ENCODE measurements around the gene MMP14.
"Not testable (repeated sequence)": the region's sequence is repeated elsewhere in the genome, so short reads cannot be mapped to it uniquely, and the experiment has no call there.

Gene MMP14

DNA sequence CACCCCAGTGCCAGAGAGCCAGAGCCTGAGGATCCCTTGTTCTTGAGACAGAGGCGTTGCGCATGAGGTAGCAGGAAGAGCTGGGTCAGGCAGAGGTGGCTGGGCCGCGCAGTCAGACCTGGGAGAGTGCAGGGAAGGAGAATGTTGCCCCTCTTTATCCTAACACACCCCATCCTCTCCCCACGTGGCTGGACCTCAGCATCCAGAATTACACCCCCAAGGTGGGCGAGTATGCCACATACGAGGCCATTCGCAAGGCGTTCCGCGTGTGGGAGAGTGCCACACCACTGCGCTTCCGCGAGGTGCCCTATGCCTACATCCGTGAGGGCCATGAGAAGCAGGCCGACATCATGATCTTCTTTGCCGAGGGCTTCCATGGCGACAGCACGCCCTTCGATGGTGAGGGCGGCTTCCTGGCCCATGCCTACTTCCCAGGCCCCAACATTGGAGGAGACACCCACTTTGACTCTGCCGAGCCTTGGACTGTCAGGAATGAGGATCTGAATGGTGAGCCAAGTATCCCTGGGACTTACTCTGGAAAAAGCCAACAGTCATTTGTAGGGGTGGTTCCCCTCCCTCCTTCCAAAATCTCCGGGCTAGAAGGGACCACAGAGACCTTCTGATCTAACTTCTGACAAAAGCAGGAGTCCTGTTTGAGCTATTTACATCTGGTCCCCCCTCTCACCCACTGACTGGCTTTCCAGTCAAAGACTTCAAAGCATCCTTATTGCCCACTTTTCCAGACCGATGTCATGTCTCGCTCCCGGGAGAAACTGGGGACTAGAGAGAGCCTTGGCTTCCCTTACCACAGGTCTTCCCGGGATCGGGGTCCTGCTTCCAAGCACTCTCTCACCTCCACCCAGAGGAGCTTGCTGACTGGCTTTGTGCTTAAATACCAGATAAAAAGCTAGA, 6.1 kb downstream of the MMP14 start:
- no peak for DNase-seq

DNA sequence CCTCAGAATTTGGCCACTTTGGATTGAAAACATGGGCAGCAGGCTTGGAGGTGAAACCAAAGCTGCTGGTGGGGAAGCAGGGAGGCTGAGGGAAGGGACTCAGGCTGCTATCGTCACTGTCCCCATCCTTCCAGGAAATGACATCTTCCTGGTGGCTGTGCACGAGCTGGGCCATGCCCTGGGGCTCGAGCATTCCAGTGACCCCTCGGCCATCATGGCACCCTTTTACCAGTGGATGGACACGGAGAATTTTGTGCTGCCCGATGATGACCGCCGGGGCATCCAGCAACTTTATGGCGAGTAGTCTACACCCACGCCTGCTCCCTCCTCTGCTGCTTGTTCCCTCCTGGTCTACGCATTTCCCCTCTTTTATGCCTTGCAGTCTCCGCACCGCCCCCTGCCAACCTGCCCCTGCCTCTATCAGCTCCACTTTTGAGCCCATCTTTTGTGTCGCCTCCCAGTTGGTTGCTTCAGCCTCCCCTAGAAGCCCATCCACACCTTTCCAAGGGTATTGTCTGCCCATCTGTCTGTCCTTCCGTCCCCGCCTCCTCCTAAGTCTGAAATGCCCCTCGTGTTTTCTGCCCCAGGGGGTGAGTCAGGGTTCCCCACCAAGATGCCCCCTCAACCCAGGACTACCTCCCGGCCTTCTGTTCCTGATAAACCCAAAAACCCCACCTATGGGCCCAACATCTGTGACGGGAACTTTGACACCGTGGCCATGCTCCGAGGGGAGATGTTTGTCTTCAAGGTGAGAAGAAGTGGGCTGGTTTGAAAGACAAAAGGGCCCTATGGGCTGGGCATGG, 6.9 kb downstream of the MMP14 start:
- DNase-seq = no peak

DNA sequence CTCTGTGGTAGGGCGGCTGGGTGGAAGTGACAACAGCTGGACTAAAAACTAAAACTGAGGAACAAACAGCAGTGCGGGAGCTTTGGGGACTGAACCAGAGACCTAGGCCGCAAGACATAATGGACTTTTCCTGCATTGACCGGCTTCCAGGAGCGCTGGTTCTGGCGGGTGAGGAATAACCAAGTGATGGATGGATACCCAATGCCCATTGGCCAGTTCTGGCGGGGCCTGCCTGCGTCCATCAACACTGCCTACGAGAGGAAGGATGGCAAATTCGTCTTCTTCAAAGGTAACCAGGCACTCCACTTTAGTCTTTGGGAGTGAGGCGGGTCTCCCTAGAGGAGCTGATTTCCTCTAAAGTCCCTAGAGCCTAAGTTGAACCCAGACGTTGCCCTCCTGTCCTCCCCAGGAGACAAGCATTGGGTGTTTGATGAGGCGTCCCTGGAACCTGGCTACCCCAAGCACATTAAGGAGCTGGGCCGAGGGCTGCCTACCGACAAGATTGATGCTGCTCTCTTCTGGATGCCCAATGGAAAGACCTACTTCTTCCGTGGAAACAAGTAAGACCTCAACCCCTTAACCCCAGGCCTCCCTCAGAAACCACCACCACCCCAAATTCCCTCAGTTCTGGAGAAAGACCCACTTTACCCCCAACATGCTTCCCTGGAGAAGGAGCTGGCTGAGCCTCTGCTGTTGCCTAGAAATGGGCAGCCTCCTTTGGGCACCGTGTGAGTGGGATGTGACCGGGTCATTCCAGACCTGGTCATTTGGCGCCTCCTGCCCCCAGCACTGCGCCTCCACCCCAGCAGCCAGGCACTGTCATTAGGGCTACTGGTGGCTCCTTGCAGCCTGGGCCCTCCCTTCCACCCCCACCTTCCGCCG, 8.1 kb downstream of the MMP14 start:
- no peak for DNase-seq

DNA sequence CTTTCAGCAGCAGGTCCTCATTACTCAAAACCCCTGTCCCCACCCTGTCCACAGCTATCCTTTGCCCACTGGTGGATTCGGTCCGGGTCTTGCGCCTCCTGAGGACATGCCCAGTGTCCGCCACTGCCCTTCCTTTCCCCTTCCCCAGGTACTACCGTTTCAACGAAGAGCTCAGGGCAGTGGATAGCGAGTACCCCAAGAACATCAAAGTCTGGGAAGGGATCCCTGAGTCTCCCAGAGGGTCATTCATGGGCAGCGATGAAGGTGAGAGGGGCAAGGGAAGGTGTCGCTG, 8.7 kb downstream of the MMP14 start:
- no peak for DNase-seq

DNA sequence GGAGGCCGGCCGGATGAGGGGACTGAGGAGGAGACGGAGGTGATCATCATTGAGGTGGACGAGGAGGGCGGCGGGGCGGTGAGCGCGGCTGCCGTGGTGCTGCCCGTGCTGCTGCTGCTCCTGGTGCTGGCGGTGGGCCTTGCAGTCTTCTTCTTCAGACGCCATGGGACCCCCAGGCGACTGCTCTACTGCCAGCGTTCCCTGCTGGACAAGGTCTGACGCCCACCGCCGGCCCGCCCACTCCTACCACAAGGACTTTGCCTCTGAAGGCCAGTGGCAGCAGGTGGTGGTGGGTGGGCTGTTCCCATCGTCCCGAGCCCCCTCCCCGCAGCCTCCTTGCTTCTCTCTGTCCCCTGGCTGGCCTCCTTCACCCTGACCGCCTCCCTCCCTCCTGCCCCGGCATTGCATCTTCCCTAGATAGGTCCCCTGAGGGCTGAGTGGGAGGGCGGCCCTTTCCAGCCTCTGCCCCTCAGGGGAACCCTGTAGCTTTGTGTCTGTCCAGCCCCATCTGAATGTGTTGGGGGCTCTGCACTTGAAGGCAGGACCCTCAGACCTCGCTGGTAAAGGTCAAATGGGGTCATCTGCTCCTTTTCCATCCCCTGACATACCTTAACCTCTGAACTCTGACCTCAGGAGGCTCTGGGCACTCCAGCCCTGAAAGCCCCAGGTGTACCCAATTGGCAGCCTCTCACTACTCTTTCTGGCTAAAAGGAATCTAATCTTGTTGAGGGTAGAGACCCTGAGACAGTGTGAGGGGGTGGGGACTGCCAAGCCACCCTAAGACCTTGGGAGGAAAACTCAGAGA, 9.6 kb downstream of the MMP14 start:
- no peak for DNase-seq

DNA sequence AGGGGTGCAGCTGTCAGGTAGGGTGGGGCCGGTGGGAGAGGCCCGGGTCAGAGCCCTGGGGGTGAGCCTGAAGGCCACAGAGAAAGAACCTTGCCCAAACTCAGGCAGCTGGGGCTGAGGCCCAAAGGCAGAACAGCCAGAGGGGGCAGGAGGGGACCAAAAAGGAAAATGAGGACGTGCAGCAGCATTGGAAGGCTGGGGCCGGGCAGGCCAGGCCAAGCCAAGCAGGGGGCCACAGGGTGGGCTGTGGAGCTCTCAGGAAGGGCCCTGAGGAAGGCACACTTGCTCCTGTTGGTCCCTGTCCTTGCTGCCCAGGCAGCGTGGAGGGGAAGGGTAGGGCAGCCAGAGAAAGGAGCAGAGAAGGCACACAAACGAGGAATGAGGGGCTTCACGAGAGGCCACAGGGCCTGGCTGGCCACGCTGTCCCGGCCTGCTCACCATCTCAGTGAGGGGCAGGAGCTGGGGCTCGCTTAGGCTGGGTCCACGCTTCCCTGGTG, 10.5 kb downstream of the MMP14 start:
- DNase-seq = no peak

DNA sequence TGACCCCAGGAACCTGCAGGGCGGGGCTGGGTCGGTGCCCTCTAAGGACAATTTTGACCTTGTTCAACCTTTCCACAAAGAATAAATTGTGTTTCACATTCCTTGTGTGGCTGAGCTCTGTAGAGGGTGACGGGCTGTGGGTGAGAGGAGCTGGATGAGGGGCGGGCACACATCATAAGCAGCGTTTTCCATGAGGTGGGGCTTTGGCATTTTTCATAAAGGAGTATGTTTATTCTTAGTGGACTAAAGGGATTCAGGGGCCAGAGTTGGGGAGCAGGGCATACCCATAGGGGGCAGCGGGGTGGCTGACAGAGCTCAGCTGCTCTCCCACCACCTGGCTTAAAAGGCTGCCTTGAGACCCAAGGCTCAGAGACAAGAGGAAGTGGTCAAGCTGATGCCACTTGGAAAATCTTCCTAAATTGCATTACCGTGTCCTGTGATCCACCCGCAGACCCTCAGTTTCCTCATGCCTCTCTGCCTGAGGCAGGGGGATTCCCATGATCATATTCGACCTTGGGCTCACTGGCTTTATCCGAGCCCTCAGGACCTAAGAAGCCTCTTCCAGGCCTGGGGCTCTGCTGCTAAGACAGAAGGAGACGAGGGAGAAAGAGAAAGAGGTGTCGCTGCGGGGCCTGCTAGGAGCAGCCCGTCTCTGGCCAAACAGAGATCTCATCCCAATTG, 11.4 kb downstream of the MMP14 start:
- no peak for DNase-seq

GRCh38 chr14:22848351-22849164, 12.2 kb downstream of the MMP14 start:
- no peak for DNase-seq

GRCh38 chr14:22849212-22849819, 12.9 kb downstream of the MMP14 start:
- no peak for DNase-seq

DNA sequence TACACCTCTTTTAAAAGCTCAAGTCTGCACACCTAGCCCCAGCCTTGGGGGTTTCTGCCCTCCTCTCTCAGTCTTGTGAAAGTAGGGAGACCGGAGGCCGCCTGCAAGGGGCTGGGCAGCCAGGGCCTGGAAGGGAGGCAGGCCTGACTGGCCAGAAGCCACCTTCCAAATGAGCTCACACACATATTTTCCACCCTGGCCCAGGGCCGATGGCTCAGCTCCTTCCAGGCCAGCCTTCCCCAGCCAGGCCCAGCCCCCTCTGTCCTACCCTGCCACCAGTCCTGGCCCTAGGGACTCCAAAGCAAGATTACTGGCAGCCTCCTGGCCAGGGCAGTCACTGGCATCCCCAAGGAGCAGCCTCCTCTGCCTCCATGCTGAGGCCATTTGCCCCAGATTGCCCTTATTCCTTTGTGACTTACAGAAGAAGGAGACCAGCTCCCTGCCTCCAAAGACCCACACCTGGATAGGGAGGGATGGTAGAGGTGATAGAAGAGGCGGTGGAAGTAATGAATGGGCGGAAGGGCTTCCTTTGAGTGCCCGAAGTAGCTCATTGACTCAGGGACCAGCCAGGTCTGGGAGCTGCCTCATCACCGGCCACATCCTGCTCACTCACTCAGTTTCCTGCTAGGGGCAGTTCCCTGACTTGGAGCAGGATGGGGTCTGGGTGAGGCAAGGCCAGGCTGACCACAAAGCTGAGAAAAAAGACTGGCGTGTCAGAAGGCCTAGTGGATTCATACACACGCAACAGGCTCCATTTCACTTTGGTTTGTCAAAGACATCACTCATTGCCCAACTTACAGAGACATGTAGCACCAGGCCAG, 14.8 kb downstream of the MMP14 start:
- DNase-seq = no peak

DNA sequence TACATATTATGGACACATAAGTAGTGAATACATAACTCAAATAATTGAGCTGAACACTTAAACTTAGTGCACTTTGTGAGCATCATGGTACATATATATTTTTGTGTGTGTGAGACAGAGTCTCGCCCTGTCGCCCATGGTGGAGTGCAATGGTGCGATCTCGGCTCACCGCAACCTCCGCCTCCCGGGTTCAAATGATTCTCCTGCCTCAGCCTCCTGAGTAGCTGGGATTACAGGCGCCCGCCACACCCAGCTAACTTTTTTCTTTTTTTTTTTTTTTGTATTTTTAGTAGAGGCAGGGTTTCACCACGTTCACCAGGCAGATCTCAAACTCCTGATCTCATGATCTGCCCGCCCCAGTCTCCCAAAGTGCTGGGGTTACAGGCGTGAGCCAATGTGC, 15.8 kb downstream of the MMP14 start:
- not testable (repeated sequence) for DNase-seq

- DNase-seq = no peak
Measured at GRCh38 chr14:22852599-22852939, 16.2 kb downstream of the MMP14 start.

DNA sequence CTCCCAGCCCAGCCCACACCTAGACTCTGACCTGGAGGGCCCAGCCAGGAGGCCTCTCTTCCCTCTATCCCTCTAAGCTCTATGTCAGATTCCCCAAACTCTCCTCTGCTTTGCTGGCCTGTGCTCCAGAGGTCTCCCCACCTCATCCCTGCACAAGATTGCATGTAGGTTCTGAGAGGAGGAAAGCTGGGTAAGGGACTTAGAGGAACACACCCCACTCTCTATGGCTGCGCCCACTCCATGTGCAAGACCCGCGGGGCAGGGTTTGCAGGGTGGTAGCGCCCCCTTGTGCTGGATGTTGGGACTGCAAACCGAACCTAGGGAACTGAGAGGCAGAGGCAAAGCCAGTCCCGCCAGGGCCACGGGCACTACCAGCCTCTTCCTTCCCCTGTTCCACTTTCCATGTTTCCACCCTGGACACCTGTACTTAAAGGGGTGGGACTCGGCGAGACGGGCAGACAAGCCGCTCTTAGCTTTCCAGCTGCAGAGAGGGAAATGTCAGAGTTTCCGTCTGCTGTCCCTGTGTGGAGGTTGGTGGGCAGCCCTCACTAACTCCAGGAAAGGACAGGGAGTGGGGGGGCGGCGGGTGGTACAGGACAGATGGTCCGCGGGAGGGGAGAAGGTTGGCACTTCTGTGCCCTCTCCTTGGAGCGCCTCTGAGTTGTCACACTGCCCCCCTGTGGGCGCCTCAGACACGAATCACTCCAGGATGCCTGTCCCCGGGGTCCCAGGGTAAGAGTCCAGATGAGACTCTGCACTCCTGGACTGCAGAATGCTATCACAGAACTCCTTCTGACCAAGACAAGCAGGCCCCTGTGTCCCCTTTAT, 16.8 kb downstream of the MMP14 start:
- peak; percentile 92 for DNase-seq

- DNase-seq = not testable (repeated sequence)
Measured at GRCh38 chr14:22854296-22854695, 17.9 kb downstream of the MMP14 start.

DNA sequence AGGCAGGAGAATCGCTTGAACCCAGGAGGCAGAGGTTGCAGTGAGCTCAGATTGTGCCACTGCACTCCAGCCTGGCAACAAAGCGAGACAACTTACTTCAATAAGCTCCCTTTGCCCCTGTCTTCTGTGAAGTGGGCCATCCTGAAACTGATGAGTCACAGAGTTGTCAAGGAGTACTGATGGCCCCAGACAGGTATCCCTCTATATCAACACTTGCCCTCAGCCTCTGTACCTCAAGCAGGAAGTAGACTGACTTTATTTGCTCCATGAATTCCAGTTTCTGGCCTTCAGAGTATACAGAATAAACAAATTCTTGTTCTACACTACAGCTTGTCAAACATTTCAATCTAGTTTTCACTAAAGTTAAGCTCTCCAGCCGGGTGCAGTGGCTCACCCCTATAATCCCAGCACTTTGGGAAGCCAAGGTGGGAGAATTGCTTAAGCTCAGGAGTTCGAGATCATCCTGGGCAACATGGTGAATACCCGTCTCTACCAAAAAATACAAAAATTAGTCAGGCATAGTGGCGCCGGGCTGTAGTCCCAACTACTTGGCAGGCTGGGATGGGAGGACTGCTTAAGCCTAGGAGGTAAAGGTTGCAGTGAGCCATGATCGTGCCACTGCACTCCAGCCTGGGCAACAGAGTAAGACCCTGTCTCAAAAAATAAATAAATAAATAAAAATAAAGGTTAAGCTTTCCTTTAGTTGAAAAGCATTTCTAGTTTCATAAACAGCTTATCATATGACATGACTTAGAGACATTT, 18.8 kb downstream of the MMP14 start:
- DNase-seq = no peak

DNA sequence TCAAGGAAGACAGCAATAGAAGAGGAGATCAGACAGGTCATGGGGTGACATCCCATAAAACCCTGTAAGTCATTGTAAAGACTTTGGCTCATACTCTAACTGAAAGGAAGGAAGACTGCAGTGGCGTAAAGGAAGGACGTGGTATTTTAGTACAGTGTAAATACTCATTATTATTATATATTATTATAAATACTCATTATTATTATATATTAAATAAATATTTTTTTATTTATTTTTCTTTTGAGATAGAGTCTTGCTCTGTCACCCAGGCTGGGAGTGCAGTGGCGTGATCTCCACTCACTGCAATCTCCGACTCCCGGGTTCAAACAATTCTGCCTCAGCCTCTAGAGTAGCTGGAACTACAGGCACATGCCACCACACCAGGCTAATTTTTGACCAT, 20.0 kb downstream of the MMP14 start:
- no peak for DNase-seq

DNA sequence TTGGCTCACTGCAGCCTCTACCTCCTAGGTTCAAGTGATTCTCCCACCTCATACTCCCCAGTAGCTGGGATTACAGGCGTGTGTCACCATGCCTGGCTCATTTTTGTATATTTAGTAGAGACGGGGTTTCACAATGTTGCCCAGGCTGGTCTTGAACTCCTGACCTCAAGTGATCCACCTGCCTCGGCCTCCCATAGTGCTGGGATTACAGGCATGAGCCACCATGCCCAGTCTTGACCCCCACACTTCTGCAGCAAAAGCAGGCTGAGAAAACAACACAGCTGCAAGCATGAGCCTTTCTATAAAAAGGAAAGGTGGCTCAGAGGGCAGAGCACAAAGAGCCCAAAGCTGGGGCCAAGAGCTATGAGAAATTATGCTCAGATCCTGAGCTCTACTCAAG, 24.0 kb downstream of the MMP14 start:
- DNase-seq = not testable (repeated sequence)

- DNase-seq = no peak
Measured at GRCh38 chr14:22861651-22862050, 25.3 kb downstream of the MMP14 start.

Measured in NCI-H524 treated with DMSO at 0.1 percent for 48 hours (cell line).